NCI-H2196 (cell line): Measurements from ENCODE around the gene CDC45.

Source experiments
- DNase-seq: peaks from one replicate; lab custom pipeline; 2025; ENCODE audit not compliant: unreplicated experiment; lab: John Stamatoyannopoulos, UW

Gene CDC45

GRCh38 chr22:19555651-19556050 is 75.9 kb downstream of the CDC45 start:
- DNase-seq = no peak

GRCh38 chr22:19556963-19557545 is 77.3 kb downstream of the CDC45 start:
- no peak for DNase-seq

- DNase-seq = no peak
Measured at GRCh38 chr22:19559324-19559811, 79.6 kb downstream of the CDC45 start.

- no peak for DNase-seq
Measured at GRCh38 chr22:19559956-19560355, 80.2 kb downstream of the CDC45 start.

DNA sequence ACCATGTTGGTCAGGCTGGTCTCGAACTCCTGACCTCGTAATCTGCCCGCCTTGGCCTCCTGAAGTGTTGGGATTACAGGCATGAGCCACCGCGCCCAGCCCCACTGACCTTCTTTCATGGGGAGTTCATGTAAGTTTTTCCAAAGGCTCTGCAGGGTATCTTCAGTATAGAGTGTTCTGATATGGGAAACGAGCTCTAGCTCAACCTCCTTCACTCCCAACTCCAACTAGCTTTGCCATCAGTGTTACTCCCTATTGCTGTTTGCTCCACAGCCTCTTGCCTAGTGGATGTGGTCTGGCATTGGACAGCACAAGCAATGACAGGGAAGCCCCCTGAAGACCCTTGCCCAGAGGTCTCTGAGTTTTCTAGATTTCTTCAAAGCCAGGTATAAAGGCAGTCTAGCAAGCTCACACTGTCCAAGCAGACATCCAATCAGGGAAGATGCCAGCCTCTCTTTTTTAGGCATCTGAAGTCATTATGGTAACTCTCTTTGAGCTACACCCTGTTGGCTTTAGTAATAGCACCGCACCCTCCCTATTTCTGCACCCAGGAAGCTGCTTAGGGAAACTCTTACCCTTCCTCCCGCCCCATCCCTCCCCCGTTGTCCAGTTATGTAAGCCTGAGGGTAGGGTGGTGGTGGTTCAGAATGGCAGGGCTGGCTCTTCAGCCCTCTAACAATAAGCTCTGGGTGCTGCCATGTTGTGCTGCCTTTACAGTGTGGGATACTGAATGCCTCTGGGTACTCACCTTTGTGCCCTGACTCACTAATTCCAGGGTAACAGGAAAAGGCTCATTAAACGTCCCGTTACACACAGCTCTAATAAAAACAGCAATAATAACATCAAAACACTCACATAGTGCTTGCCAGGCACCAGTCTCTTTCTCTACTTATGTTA is 85.9 kb downstream of the CDC45 start:
- DNase-seq = no peak

GRCh38 chr22:19566279-19567156 is 86.8 kb downstream of the CDC45 start:
- no peak for DNase-seq

DNA sequence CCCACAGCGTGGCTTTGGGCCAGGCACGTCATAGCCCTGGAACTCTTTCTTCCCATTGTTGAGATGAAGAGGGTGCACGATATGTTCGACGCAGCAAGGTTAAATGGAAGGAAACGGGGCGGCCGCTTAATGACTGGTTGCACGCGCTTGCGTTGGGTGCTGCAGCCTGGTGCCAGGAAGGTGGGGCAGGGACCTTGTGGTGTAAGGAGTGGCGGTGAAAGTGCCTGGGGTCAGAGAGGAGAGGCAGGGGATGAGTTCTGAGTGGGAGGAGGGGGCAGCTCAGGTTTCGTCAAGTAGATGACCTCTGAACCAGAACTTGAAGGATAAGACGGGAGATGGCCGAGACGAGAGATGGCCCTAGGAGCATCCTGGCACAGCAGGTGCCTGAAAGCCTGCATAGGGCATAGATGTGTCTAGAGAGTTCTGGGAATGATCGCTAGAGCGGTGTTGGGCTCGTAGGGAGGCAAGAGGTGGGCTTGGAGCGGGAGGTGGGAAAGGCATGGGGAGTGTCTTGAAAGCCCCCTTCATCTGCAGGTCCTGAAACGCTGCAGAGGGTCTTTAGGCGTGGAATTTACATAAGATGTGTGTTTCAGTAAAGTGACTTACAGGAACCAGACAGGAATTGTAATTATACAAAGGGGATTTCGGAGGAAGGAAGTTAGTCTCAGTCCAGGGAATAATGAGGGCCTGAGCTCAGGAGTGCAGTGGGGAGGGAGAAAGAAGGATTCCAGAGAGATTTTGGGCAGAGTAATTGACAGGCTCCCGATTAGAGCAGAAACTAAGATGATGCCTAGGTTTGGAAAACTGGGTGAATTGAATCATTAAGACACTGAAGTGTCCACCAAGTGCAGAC is 87.7 kb downstream of the CDC45 start:
- no peak for DNase-seq

DNA sequence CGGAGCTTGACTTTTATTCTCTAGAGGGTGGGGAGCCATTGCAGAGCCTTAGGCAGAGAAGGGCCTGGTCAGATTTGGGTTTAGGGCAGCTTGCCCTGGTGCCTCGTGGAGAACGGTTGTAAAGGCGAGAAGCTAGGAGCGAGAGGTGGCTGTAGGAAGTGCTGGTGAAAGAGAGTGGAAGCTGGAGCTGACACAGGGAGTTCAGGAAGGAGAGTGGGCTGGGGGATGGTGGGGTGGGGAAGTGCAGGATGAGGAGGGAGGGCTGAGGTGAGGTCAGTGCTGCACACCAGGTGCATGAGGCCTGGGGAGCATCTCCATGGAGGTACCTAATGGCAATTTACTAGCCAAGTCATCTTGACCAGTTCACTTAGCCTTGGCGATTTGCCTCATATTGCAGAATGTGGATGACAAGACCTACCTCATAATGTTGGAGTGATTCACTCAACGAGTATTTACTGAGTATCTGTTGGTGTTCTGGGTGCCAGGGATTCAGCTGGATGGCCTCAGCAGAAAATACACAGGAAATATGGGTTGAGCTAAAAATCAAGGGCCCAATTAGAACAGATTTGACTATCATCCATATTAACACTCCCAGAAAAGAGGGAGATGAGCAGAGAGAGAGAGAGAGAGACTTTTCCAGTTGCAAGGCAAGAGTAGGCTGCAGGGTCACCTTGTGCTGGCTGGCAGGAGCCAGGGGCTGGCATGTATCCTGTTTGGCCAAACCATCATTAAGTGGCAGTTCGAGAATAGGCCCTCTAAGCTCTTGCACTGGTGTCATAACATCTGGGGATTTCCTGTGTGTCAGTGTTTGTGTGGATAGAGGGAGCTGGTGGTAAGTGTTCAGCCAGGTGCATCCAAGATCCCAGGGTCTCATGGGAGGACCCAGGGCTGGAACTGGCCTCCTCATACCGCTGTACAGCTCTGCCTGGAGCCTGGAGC is 88.9 kb downstream of the CDC45 start:
- peak; percentile 59 for DNase-seq

- DNase-seq = no peak
Measured at GRCh38 chr22:19569276-19569640, 89.5 kb downstream of the CDC45 start.

DNA sequence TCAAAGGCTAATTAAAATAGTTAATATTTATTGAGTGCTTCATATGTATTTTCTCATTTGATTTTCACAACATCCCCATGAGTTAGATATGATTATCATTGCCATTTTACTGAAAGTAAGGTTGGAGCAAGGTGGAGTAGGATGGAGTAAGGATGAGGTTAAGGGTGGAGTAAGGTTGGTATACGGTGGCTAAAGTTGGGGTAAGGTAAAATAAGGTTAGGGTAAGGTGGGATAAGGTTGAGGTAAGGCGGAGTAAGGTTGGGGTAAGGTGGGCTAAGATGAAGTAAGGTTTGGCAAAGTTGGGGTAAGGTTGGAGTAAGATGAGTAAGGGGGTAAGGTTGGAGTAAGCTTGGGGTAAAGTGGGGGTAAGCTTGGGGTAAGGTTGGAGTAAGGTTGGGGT is 90.3 kb downstream of the CDC45 start:
- DNase-seq = no peak
